Heart left ventricle (tissue), 13 donors: ENCODE measurements around the gene CLEC19A.

ENCODE experiments used
- CTCF ChIP-seq, 12 donors: fragments of 200-600 bp; sonication (generic) in 4 of 12; IDR thresholded peaks; one replicate each; pipeline versions ENCODE4 v1.5.0 to v1.8.0; 2018 to 2022; ENCODE audit warnings: antibody characterized with exemption in 12 of 12, mild to moderate bottlenecking in 5 of 12
- POLR2A ChIP-seq, 2 donors: fragments of 450-650 bp; IDR thresholded peaks; one replicate each; pipeline ENCODE4 v1.6.1; 2017; ENCODE audit warnings: antibody characterized with exemption in 2 of 2, mild to moderate bottlenecking in 2 of 2, moderate library complexity in 2 of 2
- donor health status: ischemic (EF 13 %, LVEDD 7.1; RV severe dilation, severe dysfunction).
- donor health status: DM: no; HTN: yes; CAD: no.
- donor health status: DM: no; HTN: no; CAD: no.
- donor health status: ischemic (EF 25% LVEDD 6.9; RV normal size, moderate dysfunction).
- donor health status: ischemic (EF 25% LVEDD 5.7; RV mildly dilated, moderate dysfunction).
- donor health status: ischemic (EF 35%, LVEDD 5.7; RV mildly dilated, moderate dysfunction).
- donor health status: nonischemic (EF 11% LVEDD 7.7; RV severe dilation, severe dysfunction).
- donor health status: DM: yes; HTN: yes; CAD: no.
- donor health status: PGD.
- donor health status: ischemic (EF 29% LVEDD 5.4; RV normal size, mild dysfunction).
- donor health status: nonischemic (EF 23%, LVEDD 6.1; RV moderate dilation, normal function).

- TF ChIP-seq CTCF (IDR thresholded peaks at IDR 0.05) (no peak), POLR2A (IDR thresholded peaks at IDR 0.05) (no peak)
Observed at GRCh38 chr16:19301931-19302330, 16.4 kb downstream of the CLEC19A start.
